HepG2 (cell line): Measurements from ENCODE around the gene FUOM. TPM values are rescaled to one million over a fixed set of nuclear protein-coding genes. Genes with fewer than 3 reads are reported as not detected.

Experiments
- ARID3A ChIP-seq: IDR thresholded peaks from 2 replicates; pipeline ENCODE4 v1.6.1; 2012; ENCODE audit warnings: low read depth, low read length, improper control_type of control experiment
- ATF7 ChIP-seq, 2 experiments: fragments of 450-650 bp in 1 of 2; sonication (generic) in 1 of 2; formaldehyde crosslinking in 1 of 2; IDR thresholded peaks; 2 replicates each; pipeline versions ENCODE4 v1.4.0 to v1.6.1; 2016 to 2020; ENCODE audit warnings: antibody characterized with exemption in 1 of 2, mild to moderate bottlenecking in 1 of 2, missing genetic modification reagents in 1 of 2
- ATRX ChIP-seq: sonication (generic); formaldehyde crosslinking; IDR thresholded peaks from 2 replicates; pipeline ENCODE4 v1.4.0; 2020; ENCODE audit warnings: missing genetic modification reagents, borderline replicate concordance
- CCAR2 ChIP-seq: fragments of 200-400 bp; formaldehyde crosslinking; optimal IDR thresholded peaks from 2 replicates; pipeline ENCODE3; 2018; ENCODE audit warnings: low read depth, mild to moderate bottlenecking, low read length, moderate library complexity
- JUNB ChIP-seq: sonication (generic); formaldehyde crosslinking; IDR thresholded peaks from 2 replicates; pipeline ENCODE4 v1.8.0; 2022; ENCODE audit warnings: missing genetic modification reagents, mild to moderate bottlenecking, borderline replicate concordance
- KAT7 ChIP-seq: IDR thresholded peaks from 2 replicates; pipeline ENCODE4 v1.6.1; 2018; ENCODE audit warnings: borderline replicate concordance, missing compliant biosample characterization
- KMT2B ChIP-seq: IDR thresholded peaks from 2 replicates; pipeline ENCODE4 v1.6.1; 2016; ENCODE audit warnings: missing genetic modification reagents, missing compliant biosample characterization
- MAFG ChIP-seq: sonication (generic); formaldehyde crosslinking; IDR thresholded peaks from 2 replicates; pipeline ENCODE4 v1.5.1; 2020; ENCODE audit warnings: mild to moderate bottlenecking, missing genetic modification reagents
- NR3C1 ChIP-seq: sonication (generic); formaldehyde crosslinking; IDR thresholded peaks from 2 replicates; pipeline ENCODE4 v1.4.0; 2020; ENCODE audit warnings: missing genetic modification reagents
- PHF21A ChIP-seq: sonication (generic); formaldehyde crosslinking; IDR thresholded peaks from 2 replicates; pipeline ENCODE4 v1.5.0; 2020; ENCODE audit warnings: mild to moderate bottlenecking, missing genetic modification reagents
- SMYD3 ChIP-seq: sonication (generic); formaldehyde crosslinking; IDR thresholded peaks from 2 replicates; pipeline ENCODE4 v1.8.1; 2023; ENCODE audit warnings: mild to moderate bottlenecking, missing genetic modification reagents
- TOE1 ChIP-seq: sonication (generic); formaldehyde crosslinking; IDR thresholded peaks from 2 replicates; pipeline ENCODE4 v1.4.0; 2020; ENCODE audit warnings: mild to moderate bottlenecking, missing genetic modification reagents
- XRCC5 ChIP-seq: fragments of 200-400 bp; formaldehyde crosslinking; optimal IDR thresholded peaks from 2 replicates; pipeline ENCODE3; 2017; ENCODE audit warnings: mild to moderate bottlenecking, low read length
- ZBTB14 ChIP-seq: sonication (generic); formaldehyde crosslinking; IDR thresholded peaks from 2 replicates; pipeline ENCODE4 v1.4.0; 2020; ENCODE audit warnings: missing genetic modification reagents
- ZBTB7B ChIP-seq: sonication (generic); formaldehyde crosslinking; IDR thresholded peaks from 2 replicates; pipeline ENCODE4 v1.4.0; 2020; ENCODE audit warnings: missing genetic modification reagents
- ZEB1 ChIP-seq: IDR thresholded peaks from 2 replicates; pipeline ENCODE4 v1.6.1; 2012; ENCODE audit warnings: mild to moderate bottlenecking, low read depth, inconsistent platforms; ENCODE audit not compliant: insufficient replicate concordance
- ZFP41 ChIP-seq: sonication (generic); formaldehyde crosslinking; IDR thresholded peaks from 2 replicates; pipeline ENCODE4 v1.4.0; 2020; ENCODE audit warnings: mild to moderate bottlenecking, missing genetic modification reagents, borderline replicate concordance
- ZFP62 ChIP-seq: sonication (generic); formaldehyde crosslinking; IDR thresholded peaks from 2 replicates; pipeline ENCODE4 v1.4.0; 2020; ENCODE audit warnings: missing genetic modification reagents
- ZNF552 ChIP-seq: sonication (generic); formaldehyde crosslinking; IDR thresholded peaks from 2 replicates; pipeline ENCODE4 v1.9.0; 2022; ENCODE audit warnings: missing genetic modification reagents, mild to moderate bottlenecking, borderline replicate concordance
- ZNF563 ChIP-seq: sonication (generic); formaldehyde crosslinking; IDR thresholded peaks from 2 replicates; pipeline ENCODE4 v1.8.0; 2022; ENCODE audit warnings: mild to moderate bottlenecking, moderate library complexity, missing genetic modification reagents
- ZNF687 ChIP-seq: sonication (generic); formaldehyde crosslinking; IDR thresholded peaks from 2 replicates; pipeline ENCODE4 v1.5.1; 2020; ENCODE audit warnings: mild to moderate bottlenecking, missing genetic modification reagents, moderate library complexity
- ZNF724P ChIP-seq: sonication (generic); formaldehyde crosslinking; IDR thresholded peaks from 2 replicates; pipeline ENCODE4 v1.8.0; 2022; ENCODE audit warnings: missing genetic modification reagents, borderline replicate concordance
- ZNF878 ChIP-seq: sonication (generic); formaldehyde crosslinking; IDR thresholded peaks from 2 replicates; pipeline ENCODE4 v1.8.1; 2023; ENCODE audit warnings: mild to moderate bottlenecking, missing genetic modification reagents, moderate library complexity
- polyA plus RNA-seq, 8 experiments: library from polyadenylated mRNA; depleted of rRNA in 3 of 8; stranded (reverse) in 7 of 8; unstranded in 1 of 8; fragments of >200 nt; fragmentation: Illumina TruSeq in 4 of 8; extraction: Trizol in 4 of 8; gene quantifications; 2 replicates each; pipeline versions ENCODE4 v1.2.1 to v1.2.3, GENCODE V29; 2011 to 2016; ENCODE audit warnings: low read depth in 4 of 8, missing spikeins in 1 of 8, mixed read lengths in 1 of 8; ENCODE audit not compliant: insufficient read depth in 1 of 8
- total RNA-seq, 5 experiments: library from RNA; depleted of rRNA; stranded (reverse); fragments of >200 nt; fragmentation: Illumina TruSeq; extraction: Trizol; gene quantifications; 2 replicates each; pipeline ENCODE4 v1.2.3, GENCODE V29; 2016; ENCODE audit warnings: low read depth in 1 of 5

Gene FUOM
- total and polyA plus RNA-seq, 2 of the 13 experiments (the other 11 are each of a cell fraction or from before 2014, with no cell fraction given): 27.5 to 60.4 TPM

GRCh38 chr10:133359972-133360610 is 2.3 kb upstream of the FUOM start (continued):
- TF ChIP-seq ZBTB14 (no peak), ZNF724P (CRISPR knock-in tag) (0 out of 2 replicates have a peak, but pooled peaks have one; percentile 59), ARID3A (no peak), ZFP41 (no peak), ZEB1 (no peak), KMT2B (CRISPR knock-in tag) (no peak), ZNF878 (CRISPR knock-in tag) (no peak), ZNF552 (CRISPR knock-in tag) (no peak), MAFG (CRISPR knock-in tag) (no peak), XRCC5 (no peak), PHF21A (CRISPR knock-in tag) (peak; percentile 56; the same call in 1 of the 2 replicates), ZFP62 (CRISPR knock-in tag) (no peak), NR3C1 (no peak), ZNF563 (CRISPR knock-in tag) (no peak), ATF7 (IDR thresholded peaks at IDR 0.05) (no peak), ATF7 (CRISPR knock-in tag; IDR thresholded peaks at IDR 0.05) (no peak; the same call in 1 of the 2 replicates), TOE1 (CRISPR knock-in tag) (no peak), CCAR2 (no peak), KAT7 (CRISPR knock-in tag) (no peak), SMYD3 (CRISPR knock-in tag) (no peak), ATRX (CRISPR knock-in tag) (no peak), ZBTB7B (CRISPR knock-in tag) (0 out of 2 replicates have a peak, but pooled peaks have one; percentile 27), ZNF687 (peak; percentile 81), JUNB (CRISPR knock-in tag) (no peak)
